PC-9 (cell line): ENCODE data around the gene PGS1. TPM values are rescaled to one million over a fixed set of nuclear protein-coding genes. Genes with fewer than 3 reads are reported as not detected.

ENCODE experiments used
- BruUV-seq: library from RNA; stranded (reverse); fragments of 400-500 nt; replicated peaks from 2 replicates; lab custom pipeline; 2021; lab: Mats Ljungman, UMichigan
- CTCF ChIA-PET: fragments of 300-600 bp; sonication (Branson Sonifier 250); formaldehyde crosslinking; loops from one replicate; lab custom pipeline; 2022; ENCODE audit warnings: antibody characterized with exemption; lab: Charles Lee
- POLR2A ChIA-PET: fragments of 300-600 bp; sonication (Branson Sonifier 250); formaldehyde crosslinking; loops from one replicate; lab custom pipeline; 2022; ENCODE audit warnings: antibody characterized with exemption; ENCODE audit not compliant: unreplicated experiment; lab: Charles Lee
- DNase-seq, 2 experiments: peaks; one replicate each; pipeline versions ENCODE4 v3.0.0 to v3.0.0-alpha.2; 2015 to 2022; ENCODE audit warnings: mixed read lengths in 1 of 2
- H2AFZ ChIP-seq: fragments of 200-600 bp; sonication (generic); 2 replicates; pipeline ENCODE4 v1.8.1; 2017; ENCODE audit warnings: antibody characterized with exemption
- H3F3A ChIP-seq: fragments of 200-600 bp; sonication (generic); 2 replicates; pipeline ENCODE4 v1.8.1; 2017; ENCODE audit warnings: antibody characterized with exemption, mild to moderate bottlenecking, low read depth; ENCODE audit not compliant: insufficient read depth
- H3K27ac ChIP-seq: fragments of 200-600 bp; sonication (generic); 2 replicates; pipeline ENCODE4 v1.6.1; 2016; ENCODE audit warnings: mixed run types
- H3K27me3 ChIP-seq: fragments of 200-600 bp; sonication (generic); 2 replicates; pipeline ENCODE4 v1.6.1; 2016; ENCODE audit warnings: low read depth, mixed run types; ENCODE audit not compliant: insufficient read depth
- H3K36me3 ChIP-seq: fragments of 200-600 bp; sonication (generic); 2 replicates; pipeline ENCODE4 v1.6.1; 2016; ENCODE audit warnings: low read depth, mixed run types
- H3K4me1 ChIP-seq: fragments of 200-600 bp; sonication (generic); replicated peaks from 2 replicates; pipeline ENCODE4 v1.6.1; 2016; ENCODE audit warnings: mixed run types; ENCODE audit not compliant: insufficient read depth
- H3K4me2 ChIP-seq: fragments of 200-600 bp; sonication (generic); 2 replicates; pipeline ENCODE4 v1.6.1; 2017; ENCODE audit warnings: mixed run types
- H3K4me3 ChIP-seq: fragments of 200-600 bp; sonication (generic); 2 replicates; pipeline ENCODE4 v1.6.1; 2016; ENCODE audit warnings: mixed run types
- H3K79me2 ChIP-seq: fragments of 200-600 bp; sonication (generic); 2 replicates; pipeline ENCODE4 v1.6.1; 2017; ENCODE audit warnings: low read depth, mixed run types
- H3K9me2 ChIP-seq: fragments of 200-600 bp; sonication (generic); 2 replicates; pipeline ENCODE4 v1.8.1; 2017; ENCODE audit warnings: mild to moderate bottlenecking; ENCODE audit not compliant: insufficient read depth
- H3K9me3 ChIP-seq: fragments of 200-600 bp; sonication (generic); 2 replicates; pipeline ENCODE4 v1.8.1; 2016; ENCODE audit warnings: low read depth; ENCODE audit not compliant: insufficient read depth
- H4K20me1 ChIP-seq: fragments of 200-600 bp; sonication (generic); 2 replicates; pipeline ENCODE4 v1.8.1; 2017; ENCODE audit not compliant: insufficient read depth
- EZH2 ChIP-seq: fragments of 200-600 bp; sonication (generic); IDR thresholded peaks from 2 replicates; pipeline ENCODE4 v1.8.0; 2017; ENCODE audit warnings: antibody characterized with exemption, low read depth
- intact Hi-C: fragments of 100-400 bp; cut with micrococcal nuclease; formaldehyde crosslinking; loops from one replicate; pipeline ENCODE4 v1.10.0; 2022; ENCODE audit not compliant: unreplicated experiment
- total RNA-seq: library from RNA; stranded (reverse); gene quantifications from 2 replicates; pipeline ENCODE4 v1.2.3, GENCODE V29; 2021
- TF ChIP-seq, protein P1 (sequence below): fragments of 200-600 bp; sonication (generic); conservative IDR thresholded peaks from 2 replicates; pipeline ENCODE4 v1.6.1; 2017; ENCODE audit warnings: mixed run types, antibody characterized with exemption, mild to moderate bottlenecking, moderate library complexity

Gene PGS1
- total RNA-seq, 1 experiment from 2014 or later = 40.2 TPM

DNA sequence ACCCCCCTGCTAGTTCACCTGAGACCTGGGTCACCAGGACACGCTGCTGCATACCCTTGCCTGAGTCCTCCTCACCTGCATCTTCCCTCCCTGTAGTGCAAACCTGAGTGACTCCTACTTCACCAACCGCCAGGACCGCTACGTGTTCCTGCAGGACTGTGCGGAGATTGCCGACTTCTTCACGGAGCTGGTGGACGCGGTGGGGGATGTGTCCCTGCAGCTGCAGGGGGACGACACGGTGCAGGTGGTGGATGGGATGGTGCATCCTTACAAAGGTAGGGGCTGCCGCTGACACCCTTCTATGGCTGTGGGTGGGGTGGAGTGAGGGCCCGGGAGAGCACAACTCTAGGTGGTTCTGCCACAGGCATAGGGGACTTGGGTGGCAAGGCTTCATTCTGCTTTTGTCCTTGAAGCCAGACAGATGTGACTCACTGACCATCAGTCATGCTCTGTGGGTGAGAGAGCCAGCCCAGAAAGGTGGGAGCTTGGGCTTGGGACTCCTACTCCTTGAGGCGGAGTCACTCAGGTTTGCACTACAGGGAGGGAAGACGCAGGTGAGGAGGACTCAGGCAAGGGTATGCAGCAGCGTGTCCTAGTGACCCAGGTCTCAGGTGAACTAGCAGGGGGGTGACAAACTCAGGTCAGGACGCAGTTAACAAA, 22.3 kb downstream of the PGS1 start:
- ChIA-PET POLR2A (interaction anchor here (0.7 kb wide), 1 partner anchor 1103 kb away, joined by 6 read pairs; no protein-coding TSS in a partner anchor), CTCF (no interaction called here)
- Histone ChIP-seq H3K4me3 (no peak overlapping the region), H2AFZ (no peak overlapping the region), H3K27ac (no peak overlapping the region), H3K9me2 (no peaks in the 10 kb centered on the region), H4K20me1 (no peaks in the 10 kb centered on the region; the same call in 1 of the 2 replicates), H3K79me2 (no peaks in the 10 kb centered on the region), H3K9me3 (no peaks in the 10 kb centered on the region), H3K36me3 (no peaks in the 10 kb centered on the region), H3K27me3 (no peaks in the 10 kb centered on the region), H3K4me2 (no peak overlapping the region), H3K4me1 (no peaks in the 10 kb centered on the region), H3F3A (no peaks in the 10 kb centered on the region)
- DNase-seq = no peak
- TF ChIP-seq, protein P1, sequence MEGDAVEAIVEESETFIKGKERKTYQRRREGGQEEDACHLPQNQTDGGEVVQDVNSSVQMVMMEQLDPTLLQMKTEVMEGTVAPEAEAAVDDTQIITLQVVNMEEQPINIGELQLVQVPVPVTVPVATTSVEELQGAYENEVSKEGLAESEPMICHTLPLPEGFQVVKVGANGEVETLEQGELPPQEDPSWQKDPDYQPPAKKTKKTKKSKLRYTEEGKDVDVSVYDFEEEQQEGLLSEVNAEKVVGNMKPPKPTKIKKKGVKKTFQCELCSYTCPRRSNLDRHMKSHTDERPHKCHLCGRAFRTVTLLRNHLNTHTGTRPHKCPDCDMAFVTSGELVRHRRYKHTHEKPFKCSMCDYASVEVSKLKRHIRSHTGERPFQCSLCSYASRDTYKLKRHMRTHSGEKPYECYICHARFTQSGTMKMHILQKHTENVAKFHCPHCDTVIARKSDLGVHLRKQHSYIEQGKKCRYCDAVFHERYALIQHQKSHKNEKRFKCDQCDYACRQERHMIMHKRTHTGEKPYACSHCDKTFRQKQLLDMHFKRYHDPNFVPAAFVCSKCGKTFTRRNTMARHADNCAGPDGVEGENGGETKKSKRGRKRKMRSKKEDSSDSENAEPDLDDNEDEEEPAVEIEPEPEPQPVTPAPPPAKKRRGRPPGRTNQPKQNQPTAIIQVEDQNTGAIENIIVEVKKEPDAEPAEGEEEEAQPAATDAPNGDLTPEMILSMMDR = no peak
- no peak for TF ChIP-seq EZH2
- intact Hi-C loops = no loop called here
- BruUV-seq = no TSS peak

DNA sequence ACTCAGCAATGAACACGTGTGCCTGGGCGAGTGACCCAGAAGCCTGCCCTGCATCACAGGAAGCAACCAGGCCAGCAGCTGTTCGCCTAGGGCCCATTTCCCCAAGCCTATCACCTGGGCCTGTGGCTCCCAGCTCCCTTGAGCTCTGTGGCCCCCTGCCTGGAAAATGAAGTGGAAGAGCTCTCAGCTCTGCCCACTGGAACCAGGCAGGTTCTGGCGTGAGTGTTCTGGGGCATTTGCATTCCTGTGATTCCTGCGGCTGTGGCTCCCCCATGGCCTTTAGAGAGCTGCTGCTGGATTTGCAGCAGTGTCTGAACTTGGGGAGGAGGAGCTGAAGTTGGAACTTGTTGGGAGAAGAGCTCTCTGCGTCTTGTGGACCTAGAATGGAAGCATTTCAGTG, 22.8 kb downstream of the PGS1 start:
- no peaks in the 10 kb centered on the region for H3K9me3 ChIP-seq
- no peak for DNase-seq
- no peaks in the 10 kb centered on the region for H3K79me2 ChIP-seq
- no peak overlapping the region for H3K4me2 ChIP-seq
- H3K27me3 ChIP-seq = no peaks in the 10 kb centered on the region
- H3K36me3 ChIP-seq = no peaks in the 10 kb centered on the region
- no peaks in the 10 kb centered on the region for H3F3A ChIP-seq
- no peak overlapping the region for H3K4me3 ChIP-seq
- no peak overlapping the region for H3K27ac ChIP-seq
- TF ChIP-seq, protein P1 = no peak
- no peak for TF ChIP-seq EZH2
- ChIA-PET CTCF (no interaction called here), POLR2A (no interaction called here)
- no peaks in the 10 kb centered on the region for H3K4me1 ChIP-seq
- no peak overlapping the region for H2AFZ ChIP-seq
- intact Hi-C loops = no loop called here
- BruUV-seq = no TSS peak
- no peaks in the 10 kb centered on the region; the same call in 1 of the 2 replicates for H4K20me1 ChIP-seq
- no peaks in the 10 kb centered on the region for H3K9me2 ChIP-seq

DNA sequence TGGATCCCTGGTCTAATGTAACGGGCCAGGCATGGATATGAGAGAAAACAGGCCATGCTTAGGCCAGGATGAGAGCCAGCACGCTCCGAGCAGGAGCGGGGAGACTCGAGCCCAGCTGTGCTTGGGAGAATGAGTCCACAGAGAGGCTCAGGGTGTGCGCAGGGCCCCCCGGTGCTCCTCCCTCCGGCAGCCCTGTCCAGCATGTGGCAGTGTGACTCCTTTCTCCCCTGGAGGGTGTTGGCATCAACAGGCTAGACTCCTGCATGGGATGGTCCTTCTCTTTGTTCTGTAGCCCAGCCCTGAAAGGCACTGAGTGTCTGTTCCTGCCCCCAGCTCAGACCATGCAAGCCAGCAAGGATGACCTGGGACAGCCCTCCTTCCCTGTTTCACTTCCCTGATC, 23.4 kb downstream of the PGS1 start:
- Histone ChIP-seq H2AFZ (no peak overlapping the region), H3K4me2 (no peak overlapping the region), H4K20me1 (no peaks in the 10 kb centered on the region; the same call in 1 of the 2 replicates), H3K79me2 (0 out of 2 replicates have a peak, but pooled peaks cover 2% of the 10 kb centered on the region), H3F3A (no peaks in the 10 kb centered on the region), H3K4me3 (no peak overlapping the region), H3K9me3 (no peaks in the 10 kb centered on the region), H3K36me3 (no peaks in the 10 kb centered on the region), H3K4me1 (no peaks in the 10 kb centered on the region), H3K9me2 (no peaks in the 10 kb centered on the region), H3K27me3 (no peaks in the 10 kb centered on the region), H3K27ac (no peak overlapping the region)
- POLR2A ChIA-PET = no interaction called here
- intact Hi-C loops = no loop called here
- TF ChIP-seq EZH2 = no peak
- TF ChIP-seq, protein P1 = no peak
- no TSS peak for BruUV-seq
- no peak for DNase-seq
- CTCF ChIA-PET = interaction anchor here (0.6 kb wide), 1 partner anchor 205 kb away, joined by 3 read pairs; no protein-coding TSS in a partner anchor
